Mesodermal cell (in vitro differentiated cells): ENCODE results near the gene C9orf43.
"Not testable (repeated sequence)": the region's sequence is repeated elsewhere in the genome, so short reads cannot be mapped to it uniquely, and the experiment has no call there.

Experiments
- H3K27ac ChIP-seq: 2 replicates; pipeline ENCODE4 v1.7.0; 2013; ENCODE audit warnings: mild to moderate bottlenecking, low read depth, low read length, moderate library complexity; ENCODE audit not compliant: severe bottlenecking
- H3K36me3 ChIP-seq: 2 replicates; pipeline ENCODE4 v1.7.1; 2013; ENCODE audit warnings: mild to moderate bottlenecking, low read length, moderate library complexity; ENCODE audit not compliant: control insufficient read depth, insufficient read depth
- H3K4me1 ChIP-seq: one replicate; pipeline ENCODE4 v1.7.1; 2013; ENCODE audit warnings: mild to moderate bottlenecking, low read length; ENCODE audit not compliant: insufficient read depth, control insufficient read depth, poor library complexity, severe bottlenecking
- H3K4me3 ChIP-seq: 2 replicates; pipeline ENCODE4 v1.7.0; 2013; ENCODE audit warnings: low read length, control low read depth, mild to moderate bottlenecking; ENCODE audit not compliant: insufficient read depth, poor library complexity, severe bottlenecking; ENCODE audit errors: extremely low read depth
- H3K9me3 ChIP-seq: 2 replicates; pipeline ENCODE4 v1.7.1; 2013; ENCODE audit warnings: mild to moderate bottlenecking, low read length, moderate library complexity; ENCODE audit not compliant: control insufficient read depth
- WGBS, 2 experiments: methylation state at CpG; one replicate each; pipeline ENCODE4 v1.1.5; 2013; ENCODE audit warnings: missing lambda C conversion rate in 2 of 2; ENCODE audit not compliant: insufficient coverage in 2 of 2; 5-methylcytosine and 5-hydroxymethylcytosine counted together

C9orf43 gene

DNA sequence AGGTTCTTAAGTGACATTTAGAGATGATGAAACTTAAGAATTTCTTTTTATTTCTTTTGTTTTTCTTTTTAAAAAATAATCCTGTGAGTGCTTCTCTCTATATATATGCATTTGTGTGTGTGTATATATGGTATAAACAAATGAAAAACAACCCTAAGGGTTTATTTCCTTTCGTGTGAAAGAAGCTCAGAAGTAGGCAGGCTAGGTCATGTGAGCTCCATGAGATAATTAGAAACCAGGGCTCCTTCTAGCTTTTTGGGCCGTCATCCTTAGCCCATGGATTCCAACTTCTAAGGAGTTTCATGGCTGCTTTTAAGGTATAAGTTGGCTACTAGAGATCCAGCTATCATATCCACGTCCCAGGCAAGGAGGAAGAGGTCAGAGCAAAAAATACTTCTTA is 11.2 kb downstream of the C9orf43 start:
- H3K36me3 ChIP-seq, result no peaks in the 10 kb centered on the region
- no peaks in the 10 kb centered on the region for H3K4me1 ChIP-seq
- H3K4me3 ChIP-seq, result no peak overlapping the region
- 82% methylated on average over 2 of the region's 3 CpGs; no CpG with 5 or more reads in 1 of the 2 experiments for WGBS, 2 experiments
- H3K27ac ChIP-seq, result no peak overlapping the region
- H3K9me3 ChIP-seq, result no peaks in the 10 kb centered on the region

DNA sequence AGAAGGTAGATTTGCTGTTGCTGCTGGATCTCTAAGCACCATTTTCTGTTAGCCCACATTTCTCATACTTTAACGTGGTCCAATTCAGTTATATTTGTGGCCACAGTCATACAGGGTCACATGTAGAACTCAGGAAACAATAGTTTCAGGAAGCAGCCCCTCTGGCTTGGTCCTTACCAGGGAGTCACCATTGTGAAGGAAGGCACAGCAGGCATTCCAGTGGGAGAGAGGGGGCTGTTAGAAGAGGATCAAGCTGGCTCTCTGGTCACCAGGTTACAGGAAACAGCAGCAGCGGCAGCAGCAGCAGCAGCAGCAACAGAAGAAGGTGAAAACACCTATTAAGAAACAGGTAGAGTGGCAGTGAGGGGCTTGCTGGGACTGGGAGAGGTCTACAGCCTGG is 14.5 kb downstream of the C9orf43 start:
- Histone ChIP-seq H3K4me3 (no peak overlapping the region), H3K4me1 (no peaks in the 10 kb centered on the region), H3K36me3 (no peaks in the 10 kb centered on the region), H3K9me3 (no peaks in the 10 kb centered on the region), H3K27ac (no peak overlapping the region)
- WGBS, 2 experiments, result 46 to 50% methylated on average over 2 of the region's 2 CpGs

- H3K4me1 ChIP-seq, result no peaks in the 10 kb centered on the region
- 80% methylated on average over 1 of the region's 1 CpG; no CpG with 5 or more reads in 1 of the 2 experiments for WGBS, 2 experiments
- no peaks in the 10 kb centered on the region for H3K36me3 ChIP-seq
- H3K9me3 ChIP-seq, result no peaks in the 10 kb centered on the region
- H3K27ac ChIP-seq, result no peak overlapping the region
- no peak overlapping the region for H3K4me3 ChIP-seq
Observed at GRCh38 chr9:113426701-113427100, 16.2 kb downstream of the C9orf43 start.

GRCh38 chr9:113427629-113428028 is 17.1 kb downstream of the C9orf43 start:
- no peaks in the 10 kb centered on the region for H3K4me1 ChIP-seq
- H3K27ac ChIP-seq, result no peak overlapping the region
- H3K36me3 ChIP-seq, result no peaks in the 10 kb centered on the region
- WGBS, 2 experiments, result 82 to 100% methylated on average over 1 of the region's 2 CpGs
- H3K4me3 ChIP-seq, result no peak overlapping the region
- no peaks in the 10 kb centered on the region for H3K9me3 ChIP-seq

DNA sequence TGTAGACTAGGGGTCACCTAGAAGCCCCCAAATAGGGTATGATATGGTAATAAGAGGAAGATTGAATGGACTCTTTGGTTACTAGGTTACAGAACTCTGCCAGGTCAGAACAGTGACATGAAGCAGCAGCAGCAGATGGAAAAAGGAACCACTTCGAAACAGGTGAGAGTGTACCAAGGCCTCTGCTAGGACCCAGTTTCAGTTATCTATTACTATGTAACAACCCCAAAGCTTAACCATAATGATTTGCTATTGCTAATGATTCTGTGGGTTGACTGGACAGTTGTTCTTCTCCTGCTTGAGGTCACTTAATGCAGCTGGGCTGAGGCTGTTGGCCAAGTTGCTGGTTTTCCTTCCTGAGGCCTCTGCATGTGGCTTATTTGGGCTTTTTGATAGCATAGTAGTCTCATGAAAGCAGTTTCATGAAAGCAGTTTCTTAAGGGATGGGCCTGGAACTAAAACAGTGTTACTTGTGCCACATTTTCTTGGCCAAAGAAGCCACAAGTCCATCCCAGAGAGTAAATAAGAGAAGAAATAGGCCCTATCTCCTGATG is 17.6 kb downstream of the C9orf43 start:
- Histone ChIP-seq H3K4me1 (no peaks in the 10 kb centered on the region), H3K36me3 (no peaks in the 10 kb centered on the region), H3K9me3 (no peaks in the 10 kb centered on the region), H3K27ac (no peak overlapping the region), H3K4me3 (no peak overlapping the region)
- 100% methylated on average over 1 of the region's 1 CpG; no CpG with 5 or more reads in 1 of the 2 experiments for WGBS, 2 experiments

- no peak overlapping the region for H3K27ac ChIP-seq
- no peaks in the 10 kb centered on the region for H3K4me1 ChIP-seq
- H3K4me3 ChIP-seq, result no peak overlapping the region
- H3K9me3 ChIP-seq, result no peaks in the 10 kb centered on the region
- no peaks in the 10 kb centered on the region for H3K36me3 ChIP-seq
Observed at GRCh38 chr9:113431191-113431590, 20.6 kb downstream of the C9orf43 start.

- WGBS, 2 experiments, result 81 to 95% methylated on average over 3 of the region's 4 CpGs
- Histone ChIP-seq H3K9me3 (no peaks in the 10 kb centered on the region), H3K4me3 (no peak overlapping the region), H3K4me1 (no peaks in the 10 kb centered on the region), H3K27ac (no peak overlapping the region), H3K36me3 (no peaks in the 10 kb centered on the region)
Observed at GRCh38 chr9:113436728-113437515, 26.4 kb downstream of the C9orf43 start.

DNA sequence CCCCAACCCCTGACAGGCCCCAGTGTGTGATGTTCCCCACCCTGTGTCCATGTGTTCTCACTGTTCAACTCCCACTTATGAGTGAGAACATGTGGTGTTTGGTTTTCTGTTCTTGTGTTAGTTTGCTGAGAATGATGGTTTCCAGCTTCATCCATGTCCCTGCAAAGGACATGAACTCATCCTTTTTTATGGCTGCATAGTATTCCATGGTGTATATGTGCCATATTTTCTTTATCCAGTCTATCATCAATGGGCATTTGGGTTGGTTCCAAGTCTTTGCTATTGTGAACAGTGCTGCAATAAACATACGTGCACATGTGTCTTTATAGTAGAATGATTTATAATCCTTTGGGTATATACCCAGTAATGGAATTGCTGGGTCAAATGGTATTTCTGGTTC is 27.2 kb downstream of the C9orf43 start:
- not testable (repeated sequence) for H3K27ac ChIP-seq, H3K4me3 ChIP-seq, H3K4me1 ChIP-seq, H3K36me3 ChIP-seq, H3K9me3 ChIP-seq
- no CpG with 5 or more reads among the region's 1 CpG for WGBS, 2 experiments

- peaks cover 4% of the 10 kb centered on the region for H3K4me1 ChIP-seq
- H3K36me3 ChIP-seq, result no peaks in the 10 kb centered on the region
- no peak overlapping the region for H3K27ac ChIP-seq
- WGBS, 2 experiments, result 80% methylated on average over 1 of the region's 2 CpGs; no CpG with 5 or more reads in 1 of the 2 experiments
- no peaks in the 10 kb centered on the region for H3K9me3 ChIP-seq
- H3K4me3 ChIP-seq, result no peak overlapping the region
Observed at GRCh38 chr9:113444736-113445135, 34.2 kb downstream of the C9orf43 start.

DNA sequence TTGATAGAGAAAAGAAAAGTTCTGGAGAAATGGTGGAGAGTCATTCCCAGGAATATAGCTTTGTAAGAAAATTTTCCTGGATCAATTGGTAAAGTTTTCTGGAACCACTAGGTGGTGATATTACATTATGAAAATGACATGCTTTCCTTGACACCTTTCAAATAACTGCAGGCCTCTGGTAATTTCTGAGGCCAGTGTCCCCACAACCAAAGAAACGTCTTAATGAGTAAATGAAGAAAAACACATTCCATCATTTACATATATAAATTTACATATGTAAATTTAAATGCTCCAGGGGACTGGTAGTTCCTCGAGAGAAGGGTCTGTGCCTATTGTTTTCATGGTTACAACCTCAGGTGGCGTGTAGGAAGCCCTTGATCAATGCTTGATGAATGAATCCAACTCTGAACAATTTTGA is 35.8 kb downstream of the C9orf43 start:
- WGBS, 2 experiments, result 56 to 58% methylated on average over 2 of the region's 3 CpGs
- H3K9me3 ChIP-seq, result no peaks in the 10 kb centered on the region

DNA sequence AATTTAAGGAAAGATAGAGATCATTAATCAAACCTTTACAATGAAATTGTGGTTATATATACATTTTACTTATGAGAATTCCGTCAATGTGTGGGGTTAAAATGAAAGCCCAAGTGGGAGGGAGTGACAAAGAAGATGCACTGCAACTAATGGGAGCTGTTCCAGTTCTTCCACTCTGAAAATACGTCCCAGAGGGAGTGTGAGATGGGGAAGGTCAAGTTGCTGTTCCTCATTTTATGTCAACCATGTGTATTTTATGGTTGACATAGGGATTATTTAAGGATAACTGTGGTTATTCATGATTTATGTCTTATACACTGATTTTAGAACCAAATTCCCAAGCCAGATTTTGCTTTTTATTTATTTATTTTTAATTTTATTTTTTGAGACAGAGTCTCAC is 38.8 kb downstream of the C9orf43 start:
- H3K27ac ChIP-seq, result no peak overlapping the region
- H3K9me3 ChIP-seq, result no peaks in the 10 kb centered on the region
- H3K4me1 ChIP-seq, result peaks cover 11% of the 10 kb centered on the region
- no peaks in the 10 kb centered on the region for H3K36me3 ChIP-seq
- H3K4me3 ChIP-seq, result no peak overlapping the region
- 83 to 100% methylated on average over 1 to 2 of the region's 2 CpGs for WGBS, 2 experiments

More for the DNA sequence above, 35.8 kb downstream of the C9orf43 start:
- Histone ChIP-seq H3K36me3 (no peaks in the 10 kb centered on the region), H3K4me3 (no peak overlapping the region), H3K4me1 (peaks cover 4% of the 10 kb centered on the region), H3K27ac (no peak overlapping the region)
